ENCODE data around the gene VEGFD. TPM values are rescaled to one million over a fixed set of nuclear protein-coding genes. Genes with fewer than 3 reads are reported as not detected.

VEGFD gene
- total and polyA plus RNA-seq, 11 donors, result 0.51 to 20.3 (median 3.6) TPM

GRCh38 chrX:15366506-15367352 is 17.5 kb downstream of the VEGFD start:
- DNase-seq (no peak), ATAC-seq (no peak)
- no peaks in the 10 kb centered on the region for H3K9me3 ChIP-seq
- peaks cover 0 to 8% (median 0%) of the 10 kb centered on the region in 9 donors for H3K36me3 ChIP-seq
- H3K27ac ChIP-seq, result peak overlapping the region in 1 of 12 donors; percentile 29
- WGBS, 4 donors, result 74 to 83% (median 78%) methylated on average over 9 of the region's 9 CpGs
- TF ChIP-seq CTCF (IDR thresholded peaks at IDR 0.05) (no peak), POLR2A (IDR thresholded peaks at IDR 0.05) (no peak)
- H3K27me3 ChIP-seq, result peaks cover 0 to 22% (median 0%) of the 10 kb centered on the region in 9 donors
- H3K4me3 ChIP-seq, result no peak overlapping the region
- intact Hi-C loops (cut with DNase I), result no loop called here
- H3K4me1 ChIP-seq, result no peaks in the 10 kb centered on the region

DNA sequence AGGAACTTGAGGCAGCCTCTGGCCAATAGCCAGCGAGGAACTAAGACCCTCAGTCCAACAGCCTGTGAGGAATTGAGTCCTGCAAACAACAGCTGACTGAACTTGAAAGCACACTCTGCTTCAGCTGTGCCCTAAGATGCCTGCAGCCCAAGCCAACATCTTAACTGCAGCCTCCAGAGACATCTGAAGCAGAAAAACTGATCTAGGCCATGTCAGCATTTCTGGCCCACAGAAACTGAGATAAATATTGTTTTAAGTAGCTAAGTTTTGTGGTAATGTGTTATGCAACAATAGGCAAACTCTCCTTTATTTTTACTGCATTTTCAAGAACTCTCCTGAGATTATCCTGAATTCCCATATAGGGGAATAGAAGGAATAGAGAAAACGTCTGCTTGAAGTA is 24.5 kb downstream of the VEGFD start:
- Histone ChIP-seq H3K4me3 (no peak overlapping the region), H3K27me3 (peaks cover 0 to 23% (median 0%) of the 10 kb centered on the region in 9 donors), H3K36me3 (peaks cover 0 to 8% (median 0%) of the 10 kb centered on the region in 9 donors), H3K4me1 (peaks cover 0 to 4% (median 0%) of the 10 kb centered on the region in 12 donors), H3K27ac (no peak overlapping the region), H3K9me3 (peaks cover 0 to 5% (median 0%) of the 10 kb centered on the region in 12 donors)
- DNase-seq, result no peak
- TF ChIP-seq POLR2A (IDR thresholded peaks at IDR 0.05) (no peak), CTCF (IDR thresholded peaks at IDR 0.05) (no peak)
- intact Hi-C loops (cut with DNase I), result no loop called here
- no peak for ATAC-seq
- 54 to 83% (median 68%) methylated on average over 2 of the region's 2 CpGs for WGBS, 4 donors

DNA sequence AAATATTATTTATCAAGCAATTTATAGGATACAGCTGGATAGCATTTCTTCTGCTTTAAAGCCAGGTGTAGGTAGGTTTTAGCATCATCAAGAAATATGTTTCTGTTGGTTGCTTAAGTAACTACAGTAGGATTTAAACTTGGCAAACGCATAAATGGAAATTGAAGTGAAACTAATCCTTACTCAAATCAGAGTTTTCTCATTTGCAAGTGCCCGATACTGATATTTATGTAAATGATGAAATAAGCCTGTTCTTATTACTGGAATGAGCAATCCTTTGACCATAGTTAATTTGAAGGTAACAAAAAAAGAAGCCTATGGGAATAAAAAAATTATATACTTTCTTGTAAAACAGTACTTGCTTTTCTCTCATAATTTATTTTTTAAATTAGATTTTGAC is 25.7 kb downstream of the VEGFD start:
- Histone ChIP-seq H3K27ac (no peak overlapping the region), H3K27me3 (peaks cover 0 to 20% (median 0%) of the 10 kb centered on the region in 9 donors), H3K4me3 (no peak overlapping the region), H3K36me3 (peaks cover 0 to 8% (median 0%) of the 10 kb centered on the region in 9 donors), H3K9me3 (peaks cover 0 to 5% (median 0%) of the 10 kb centered on the region in 12 donors), H3K4me1 (peaks cover 0 to 4% (median 0%) of the 10 kb centered on the region in 12 donors)
- TF ChIP-seq POLR2A (IDR thresholded peaks at IDR 0.05) (no peak), CTCF (IDR thresholded peaks at IDR 0.05) (no peak)
- intact Hi-C loops (cut with DNase I), result no loop called here
- DNase-seq (no peak), ATAC-seq (no peak)
- WGBS, 4 donors, result 74 to 92% (median 84%) methylated on average over 2 of the region's 2 CpGs

DNA sequence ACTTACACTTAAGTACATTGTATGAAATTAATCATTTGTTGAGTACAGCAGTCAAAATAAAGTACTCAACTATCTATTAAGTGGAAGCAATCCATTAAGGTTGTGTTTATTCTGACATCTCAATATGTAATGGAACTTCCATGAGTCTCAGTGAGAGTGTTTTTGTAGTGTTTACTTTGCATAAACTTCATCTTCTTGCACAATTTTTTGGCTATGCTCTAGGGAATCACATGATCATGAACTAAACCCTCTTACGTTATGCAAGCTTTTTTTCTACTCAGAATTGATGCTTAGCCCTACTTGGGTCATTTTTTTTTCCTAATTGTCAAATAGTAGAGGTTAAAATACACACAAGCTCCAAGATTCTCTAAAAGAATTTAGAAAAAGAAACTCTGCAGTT is 27.8 kb downstream of the VEGFD start:
- Histone ChIP-seq H3K36me3 (peaks cover 0 to 5% (median 0%) of the 10 kb centered on the region in 9 donors), H3K27ac (peak overlapping the region in 1 of 12 donors; percentile 43), H3K27me3 (peaks cover 0 to 20% (median 0%) of the 10 kb centered on the region in 9 donors), H3K4me1 (peaks cover 0 to 4% (median 0%) of the 10 kb centered on the region in 12 donors), H3K4me3 (no peak overlapping the region), H3K9me3 (peaks cover 0 to 5% (median 0%) of the 10 kb centered on the region in 12 donors)
- WGBS, 4 donors, result 38 to 68% (median 62%) methylated on average over 1 of the region's 1 CpG
- peak in 2 of 4 donors; percentile 30 to 57 for ATAC-seq
- DNase-seq, result no peak
- TF ChIP-seq POLR2A (IDR thresholded peaks at IDR 0.05), result no peak
- no peak for TF ChIP-seq CTCF (IDR thresholded peaks at IDR 0.05)
- intact Hi-C loops (cut with DNase I), result no loop called here

All from heart left ventricle (tissue), 16 donors.